Transverse colon (tissue), 4 donors: ENCODE measurements around the gene KCNH1. TPM values are rescaled to one million over a fixed set of nuclear protein-coding genes. Genes with fewer than 3 reads are reported as not detected.

Experiments used
- DNase-seq: peaks from one replicate; pipeline ENCODE4 v3.0.0-alpha.2; 2019
- H3K27ac ChIP-seq, 4 donors: fragments of 200-600 bp; sonication (generic); 2 replicates each; pipeline ENCODE4 v1.5.1; 2016 to 2018; ENCODE audit warnings: inconsistent platforms in 4 of 4
- H3K27me3 ChIP-seq: fragments of 200-600 bp; sonication (generic); 2 replicates; pipeline ENCODE4 v1.5.1; 2017; ENCODE audit warnings: inconsistent platforms
- H3K36me3 ChIP-seq, 4 donors: fragments of 200-600 bp; sonication (generic); 2 replicates each; pipeline ENCODE4 v1.5.1; 2017 to 2019; ENCODE audit warnings: inconsistent platforms in 4 of 4
- H3K4me1 ChIP-seq, 4 donors: fragments of 200-600 bp; sonication (generic); 2 replicates each; pipeline ENCODE4 v1.5.1; 2017 to 2020; ENCODE audit warnings: inconsistent platforms in 4 of 4
- H3K4me3 ChIP-seq, 4 donors: fragments of 200-600 bp; sonication (generic); 1 replicate in 1 of 4; 2 replicates in 3 of 4; pipeline versions ENCODE4 v1.5.1 to v1.6.1; 2017 to 2019; ENCODE audit warnings: inconsistent platforms in 4 of 4
- H3K9me3 ChIP-seq, 2 donors: fragments of 200-600 bp; sonication (generic); 2 replicates each; pipeline ENCODE4 v1.5.1; 2017 to 2019; ENCODE audit warnings: inconsistent platforms in 2 of 2
- CTCF ChIP-seq, 5 experiments: fragments of 200-600 bp in 3 of 5; fragments of 450-650 bp in 2 of 5; sonication (generic) in 3 of 5; IDR thresholded peaks; 1 replicate in 2 of 5; 2 replicates in 3 of 5; pipeline ENCODE4 v1.5.1; 2016 to 2017; ENCODE audit warnings: antibody characterized with exemption in 5 of 5, inconsistent platforms in 3 of 5, mild to moderate bottlenecking in 2 of 5, moderate library complexity in 1 of 5
- EP300 ChIP-seq: sonication (generic); formaldehyde crosslinking; IDR thresholded peaks from one replicate; pipeline ENCODE4 v1.6.1; 2017; ENCODE audit warnings: antibody characterized with exemption, low read depth
- POLR2A ChIP-seq: fragments of 450-650 bp; IDR thresholded peaks from one replicate; pipeline ENCODE4 v1.6.1; 2016; ENCODE audit warnings: antibody characterized with exemption, mild to moderate bottlenecking, moderate library complexity
- POLR2AphosphoS5 ChIP-seq, 3 donors: sonication (generic); formaldehyde crosslinking; IDR thresholded peaks; one replicate each; pipeline ENCODE4 v1.6.1; 2016; ENCODE audit warnings: antibody characterized with exemption in 3 of 3
- WGBS, 2 donors: methylation state at CpG; one replicate each; pipeline ENCODE4 v1.1.5; 2018; ENCODE audit warnings: low coverage in 1 of 2; 5-methylcytosine and 5-hydroxymethylcytosine counted together
- in situ Hi-C, 4 donors: fragments of 200-750 bp; cut with MboI; loops; one replicate each; pipeline versions ENCODE4 v1.15.0 to v1.15.1; 2017; ENCODE audit warnings: low sequenced_read_pairs in 3 of 4, low pct_ligation_motif_present in 1 of 4, low pct_unique_long_range_greater_than_20kb in 1 of 4
- intact Hi-C: fragments of 100-400 bp; cut with DNase I; formaldehyde crosslinking; loops from one replicate; pipeline ENCODE4 v1.15.1; 2023; ENCODE audit warnings: low total_unique reads
- total RNA-seq, 4 donors: library from RNA; depleted of rRNA; stranded (reverse); fragments of >200 nt; gene quantifications; one replicate each; pipeline ENCODE4 v1.1.0, GENCODE V29; 2016

Gene KCNH1, protein sequence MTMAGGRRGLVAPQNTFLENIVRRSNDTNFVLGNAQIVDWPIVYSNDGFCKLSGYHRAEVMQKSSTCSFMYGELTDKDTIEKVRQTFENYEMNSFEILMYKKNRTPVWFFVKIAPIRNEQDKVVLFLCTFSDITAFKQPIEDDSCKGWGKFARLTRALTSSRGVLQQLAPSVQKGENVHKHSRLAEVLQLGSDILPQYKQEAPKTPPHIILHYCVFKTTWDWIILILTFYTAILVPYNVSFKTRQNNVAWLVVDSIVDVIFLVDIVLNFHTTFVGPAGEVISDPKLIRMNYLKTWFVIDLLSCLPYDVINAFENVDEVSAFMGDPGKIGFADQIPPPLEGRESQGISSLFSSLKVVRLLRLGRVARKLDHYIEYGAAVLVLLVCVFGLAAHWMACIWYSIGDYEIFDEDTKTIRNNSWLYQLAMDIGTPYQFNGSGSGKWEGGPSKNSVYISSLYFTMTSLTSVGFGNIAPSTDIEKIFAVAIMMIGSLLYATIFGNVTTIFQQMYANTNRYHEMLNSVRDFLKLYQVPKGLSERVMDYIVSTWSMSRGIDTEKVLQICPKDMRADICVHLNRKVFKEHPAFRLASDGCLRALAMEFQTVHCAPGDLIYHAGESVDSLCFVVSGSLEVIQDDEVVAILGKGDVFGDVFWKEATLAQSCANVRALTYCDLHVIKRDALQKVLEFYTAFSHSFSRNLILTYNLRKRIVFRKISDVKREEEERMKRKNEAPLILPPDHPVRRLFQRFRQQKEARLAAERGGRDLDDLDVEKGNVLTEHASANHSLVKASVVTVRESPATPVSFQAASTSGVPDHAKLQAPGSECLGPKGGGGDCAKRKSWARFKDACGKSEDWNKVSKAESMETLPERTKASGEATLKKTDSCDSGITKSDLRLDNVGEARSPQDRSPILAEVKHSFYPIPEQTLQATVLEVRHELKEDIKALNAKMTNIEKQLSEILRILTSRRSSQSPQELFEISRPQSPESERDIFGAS
- total RNA-seq = 1 to 10 TPM in 3 of 4 donors, under 1 TPM in 1; 0.55 to 9.4 (median 2.2) TPM

DNA sequence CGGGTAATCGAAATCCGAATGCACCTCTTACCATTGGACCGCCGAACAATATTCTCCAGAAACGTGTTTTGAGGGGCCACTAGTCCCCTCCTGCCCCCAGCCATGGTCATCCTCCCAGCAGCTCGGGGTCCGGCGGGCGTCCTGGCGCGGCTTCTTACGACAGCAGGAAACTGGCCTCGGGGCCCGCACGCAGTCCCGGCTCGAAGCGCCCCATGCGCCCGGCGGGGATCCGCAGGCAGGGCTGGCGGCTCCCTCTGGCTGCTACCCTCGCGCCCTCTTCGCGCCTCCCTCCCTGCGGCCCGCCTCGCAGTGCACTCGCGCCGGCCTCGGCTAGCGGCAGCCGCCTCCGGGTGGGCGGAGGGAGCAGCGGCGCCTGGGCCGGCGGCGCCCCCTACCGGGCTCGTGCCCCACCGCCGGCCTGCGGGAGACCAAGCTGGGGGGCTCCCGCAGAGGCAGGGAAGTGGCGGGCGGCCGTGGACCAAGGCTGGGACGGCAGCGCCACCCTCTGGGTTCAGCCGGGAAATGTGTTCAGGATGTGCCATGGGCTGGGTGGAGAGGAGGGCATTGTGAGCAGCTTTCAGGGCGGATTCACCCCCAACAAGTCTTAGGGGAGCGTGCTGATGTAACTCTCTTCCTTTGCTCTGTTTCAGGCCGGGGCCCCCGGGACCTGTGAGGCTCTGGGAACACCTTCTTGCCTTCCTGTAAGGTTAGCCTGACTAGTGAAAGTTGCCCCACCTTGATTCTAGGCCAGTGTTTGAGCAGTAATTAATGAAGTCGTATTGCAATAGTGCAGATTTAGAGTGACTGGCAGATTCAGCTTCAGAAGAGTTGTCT is at the start of gene KCNH1:
TSS of gene KCNH1 (minus strand) at position 313 of the 834 bp plus-strand sequence. CDS start at position 110, 203 bp downstream.
- DNase-seq = peak; percentile 71
- TF ChIP-seq CTCF (IDR thresholded peaks at IDR 0.05) (peak; percentile 50 to 89 (median 72)), POLR2A (no peak), POLR2AphosphoS5 (IDR thresholded peaks at IDR 0.05) (peak in 1 of 3 donors; percentile 6)
- in situ Hi-C loops = loop anchor here (10.0 to 25.0 kb wide), 4 partner anchors 547 to 729 kb away; no protein-coding TSS in a partner anchor
- Histone ChIP-seq H3K4me1 (peaks cover 0 to 13% (median 7%) of the 10 kb centered on the region in 4 donors), H3K4me3 (peak within 1 kb of the TSS; percentile 25 to 50 (median 36)), H3K27ac (peak within 1 kb of the TSS; percentile 19 to 47 (median 40)), H3K9me3 (no peaks in the 10 kb centered on the region), H3K27me3 (peaks cover 81% of the 10 kb centered on the region), H3K36me3 (no peaks in the 10 kb centered on the region)
- WGBS, 2 donors = 2% methylated on average over 33 of the region's 61 CpGs; no CpG with 5 or more reads in 1 of the 2 donors
- intact Hi-C loops = loop anchor here (5.0 to 10.0 kb wide), 3 partner anchors 549 to 727 kb away; no protein-coding TSS in a partner anchor

- no peaks in the 10 kb centered on the region for H3K27me3 ChIP-seq
- no peak for TF ChIP-seq POLR2A
- no peak for TF ChIP-seq CTCF (IDR thresholded peaks at IDR 0.05)
- no peak for TF ChIP-seq POLR2AphosphoS5 (IDR thresholded peaks at IDR 0.05)
- TF ChIP-seq EP300 = no peak
- DNase-seq = no peak
- intact Hi-C loops (no loop called here), in situ Hi-C loops (no loop called here)
- H3K9me3 ChIP-seq = no peaks in the 10 kb centered on the region
- no peak overlapping the region for H3K4me3 ChIP-seq
- H3K4me1 ChIP-seq = no peaks in the 10 kb centered on the region
- WGBS, 2 donors = 76 to 92% methylated on average over 2 of the region's 2 CpGs
- no peak overlapping the region for H3K27ac ChIP-seq
- no peaks in the 10 kb centered on the region for H3K36me3 ChIP-seq
Measured at GRCh38 chr1:211182746-211183145, 48.8 kb upstream of the KCNH1 start.

GRCh38 chr1:211174375-211174774 is 40.4 kb upstream of the KCNH1 start:
- WGBS, 2 donors = 43 to 58% methylated on average over 2 of the region's 2 CpGs
- Histone ChIP-seq H3K9me3 (peaks cover 0 to 11% of the 10 kb centered on the region in 2 donors), H3K4me3 (no peak overlapping the region), H3K27me3 (no peaks in the 10 kb centered on the region), H3K36me3 (no peaks in the 10 kb centered on the region), H3K4me1 (no peaks in the 10 kb centered on the region), H3K27ac (no peak overlapping the region)
- in situ Hi-C loops = no loop called here
- DNase-seq = no peak
- TF ChIP-seq CTCF (IDR thresholded peaks at IDR 0.05) = no peak
- no peak for TF ChIP-seq POLR2AphosphoS5 (IDR thresholded peaks at IDR 0.05)
- no peak for TF ChIP-seq EP300
- no peak for TF ChIP-seq POLR2A
- intact Hi-C loops = no loop called here
